HG03571 (cell line): ENCODE measurements around the gene ZNF576.
"Not testable (repeated sequence)": the region's sequence is repeated elsewhere in the genome, so short reads cannot be mapped to it uniquely, and the experiment has no call there.

Experiments used
- ATAC-seq: cut with Tn5 transposase; IDR thresholded peaks from one replicate; pipeline ENCODE4 v1.9.1; 2021; ENCODE audit not compliant: unreplicated experiment

The ZNF576 gene

GRCh38 chr19:43574424-43575155 lies 21.8 kb upstream of the ZNF576 start:
- no peak for ATAC-seq

GRCh38 chr19:43575156-43575950 lies 21.0 kb upstream of the ZNF576 start, which contains the start of the genes PINLYP and XRCC1:
TSS of gene PINLYP (plus strand) at chr19:43575801. CDS start at chr19:43577192, 1,391 bp downstream.
TSS of gene XRCC1 (minus strand) at chr19:43575527. CDS start at chr19:43575458, 69 bp downstream.
- peak; percentile 90 for ATAC-seq

GRCh38 chr19:43575955-43576878 lies 20.2 kb upstream of the ZNF576 start:
- ATAC-seq: no peak

GRCh38 chr19:43578787-43579186 lies 17.6 kb upstream of the ZNF576 start:
- ATAC-seq: no peak

- ATAC-seq: no peak
These were observed 14.9 kb upstream of the ZNF576 start for GRCh38 chr19:43581467-43581866.

- no peak for ATAC-seq
These were observed 13.9 kb upstream of the ZNF576 start for GRCh38 chr19:43582495-43582894.

- ATAC-seq: peak; percentile 32
These were observed 11.9 kb upstream of the ZNF576 start for GRCh38 chr19:43584484-43584883.

GRCh38 chr19:43586346-43586745 lies 10.0 kb upstream of the ZNF576 start:
- no peak for ATAC-seq

GRCh38 chr19:43587029-43587428 lies 9.4 kb upstream of the ZNF576 start:
- not testable (repeated sequence) for ATAC-seq

- ATAC-seq: no peak
These were observed 7.1 kb upstream of the ZNF576 start for GRCh38 chr19:43589277-43589676.

GRCh38 chr19:43589678-43590077 lies 6.7 kb upstream of the ZNF576 start:
- no peak for ATAC-seq

GRCh38 chr19:43591904-43592772 lies 4.3 kb upstream of the ZNF576 start:
- ATAC-seq: no peak

- no peak for ATAC-seq
These were observed 3.5 kb upstream of the ZNF576 start for GRCh38 chr19:43592800-43593350.

GRCh38 chr19:43594081-43594697 lies 2.2 kb upstream of the ZNF576 start:
- ATAC-seq: no peak

- ATAC-seq: no peak
These were observed 1.4 kb upstream of the ZNF576 start for GRCh38 chr19:43594710-43595604.

- peak; percentile 3 for ATAC-seq
These were observed 793 bp upstream of the ZNF576 start for GRCh38 chr19:43595605-43595998.

- ATAC-seq: no peak
These were observed 557 bp downstream of the ZNF576 start for GRCh38 chr19:43596842-43597461.

GRCh38 chr19:43597876-43598275 lies 1.5 kb downstream of the ZNF576 start:
- no peak for ATAC-seq
